H1 (cell line): ENCODE measurements around the gene RAB3D. TPM values are rescaled to one million over a fixed set of nuclear protein-coding genes. Genes with fewer than 3 reads are reported as not detected.

ENCODE experiments used
- CTCF ChIA-PET: fragments of 300-600 bp; sonication (Branson Sonifier 250); formaldehyde crosslinking; loops from one replicate; lab custom pipeline; 2021; ENCODE audit not compliant: partially characterized antibody; lab: Charles Lee
- POLR2A ChIA-PET: fragments of 300-600 bp; sonication (Branson Sonifier 250); formaldehyde crosslinking; loops from one replicate; lab custom pipeline; 2021; ENCODE audit warnings: inconsistent platforms; ENCODE audit not compliant: partially characterized antibody; lab: Charles Lee
- DNase-seq, 2 experiments: peaks; one replicate each; pipeline versions ENCODE4 v3.0.0 to v3.0.0-alpha.2; 2010 to 2022; ENCODE audit warnings: low spot score in 2 of 2, low read depth in 1 of 2, mixed read lengths in 1 of 2
- FAIRE-seq: peaks from 2 replicates; lab custom pipeline; 2011; peaks lifted over from hg19 to GRCh38; lab: Jason Lieb, UNC
- H2AFZ ChIP-seq: 2 replicates; pipeline ENCODE4 v1.8.1; 2012; ENCODE audit warnings: low read length, inconsistent platforms
- H2AK5ac ChIP-seq: 2 replicates; pipeline ENCODE4 v1.6.1; 2013; ENCODE audit warnings: low read depth, low read length
- H2BK120ac ChIP-seq: replicated peaks from 2 replicates; pipeline ENCODE3; 2013; ENCODE audit warnings: low read depth, low read length, inconsistent platforms
- H2BK12ac ChIP-seq: 2 replicates; pipeline ENCODE4 v1.6.1; 2013; ENCODE audit warnings: low read depth, low read length
- H2BK15ac ChIP-seq: 2 replicates; pipeline ENCODE4 v1.6.1; 2013; ENCODE audit warnings: low read length
- H2BK20ac ChIP-seq: 2 replicates; pipeline ENCODE4 v1.6.1; 2013; ENCODE audit warnings: low read length
- H2BK5ac ChIP-seq: 2 replicates; pipeline ENCODE4 v1.6.1; 2013; ENCODE audit warnings: low read depth, low read length
- H3K14ac ChIP-seq: 2 replicates; pipeline ENCODE4 v1.6.1; 2013; ENCODE audit warnings: inconsistent platforms; ENCODE audit not compliant: insufficient read length
- H3K18ac ChIP-seq: 2 replicates; pipeline ENCODE4 v1.6.1; 2013; ENCODE audit warnings: low read length; ENCODE audit errors: extremely low read depth
- H3K23ac ChIP-seq: 2 replicates; pipeline ENCODE4 v1.6.1; 2013; ENCODE audit warnings: inconsistent platforms; ENCODE audit not compliant: insufficient read length
- H3K23me2 ChIP-seq: 2 replicates; pipeline ENCODE4 v1.6.1; 2013; ENCODE audit warnings: low read depth, low read length
- H3K27ac ChIP-seq: 2 replicates; pipeline ENCODE4 v1.6.1; 2011; ENCODE audit warnings: low read depth, low read length, inconsistent platforms
- H3K27me3 ChIP-seq, 4 experiments: replicated peaks in 1 of 4; 1 replicate in 1 of 4; 2 replicates in 3 of 4; pipeline versions ENCODE4 v1.6.1 to v1.8.1; 2011 to 2013; ENCODE audit warnings: low read length in 3 of 4, mild to moderate bottlenecking in 3 of 4, inconsistent platforms in 2 of 4, mixed read lengths in 2 of 4, moderate library complexity in 1 of 4; ENCODE audit not compliant: control insufficient read depth in 3 of 4, insufficient read depth in 3 of 4; ENCODE audit errors: extremely low read depth in 1 of 4
- H3K36me3 ChIP-seq, 4 experiments: 2 replicates each; pipeline versions ENCODE4 v1.6.1 to v1.8.1; 2011 to 2013; ENCODE audit warnings: mild to moderate bottlenecking in 4 of 4, low read length in 3 of 4, moderate library complexity in 2 of 4, control low read depth in 1 of 4, inconsistent platforms in 1 of 4; ENCODE audit not compliant: insufficient read depth in 4 of 4, control insufficient read depth in 2 of 4
- H3K4ac ChIP-seq: replicated peaks from 2 replicates; pipeline ENCODE3; 2013; ENCODE audit warnings: low read length, low read depth, mixed read lengths, inconsistent platforms; ENCODE audit not compliant: insufficient read length
- H3K4me1 ChIP-seq, 4 experiments: replicated peaks in 1 of 4; 1 replicate in 1 of 4; 2 replicates in 3 of 4; pipeline versions ENCODE4 v1.6.1 to v1.8.1; 2011 to 2013; ENCODE audit warnings: low read length in 3 of 4, inconsistent platforms in 2 of 4, mixed read lengths in 1 of 4; ENCODE audit not compliant: insufficient read depth in 4 of 4, control insufficient read depth in 3 of 4
- H3K4me2 ChIP-seq, 2 experiments: 2 replicates each; pipeline versions ENCODE4 v1.6.1 to v1.8.1; 2011 to 2013; ENCODE audit warnings: low read depth in 2 of 2, low read length in 2 of 2, control low read depth in 1 of 2, inconsistent platforms in 1 of 2, mild to moderate bottlenecking in 1 of 2; ENCODE audit not compliant: insufficient read depth in 1 of 2
- H3K4me3 ChIP-seq, 4 experiments: fragments of 200-600, 300-600 bp in 1 of 4; sonication (generic), shearing (Covaris generic), sonication (Bioruptor Twin) in 1 of 4; 2 replicates each; pipeline versions ENCODE4 v1.5.1 to v1.8.1; 2011 to 2016; ENCODE audit warnings: low read length in 4 of 4, low read depth in 3 of 4, control low read depth in 2 of 4, inconsistent platforms in 2 of 4, mild to moderate bottlenecking in 2 of 4, mixed read lengths in 1 of 4, moderate library complexity in 1 of 4; ENCODE audit not compliant: insufficient read depth in 2 of 4; ENCODE audit errors: extremely low read depth in 1 of 4
- H3K56ac ChIP-seq: replicated peaks from 2 replicates; pipeline ENCODE3; 2013; ENCODE audit warnings: low read depth, mild to moderate bottlenecking, mixed read lengths, low read length, inconsistent platforms; ENCODE audit not compliant: insufficient read length
- H3K79me1 ChIP-seq: 2 replicates; pipeline ENCODE4 v1.6.1; 2013; ENCODE audit warnings: low read depth, low read length, control low read depth
- H3K79me2 ChIP-seq, 2 experiments: 2 replicates each; pipeline versions ENCODE4 v1.6.1 to v1.8.1; 2012 to 2013; ENCODE audit warnings: low read length in 2 of 2, mild to moderate bottlenecking in 2 of 2, inconsistent platforms in 1 of 2; ENCODE audit not compliant: insufficient read depth in 2 of 2, control insufficient read depth in 1 of 2
- H3K9ac ChIP-seq, 4 experiments: replicated peaks in 1 of 4; 1 replicate in 1 of 4; 2 replicates in 3 of 4; pipeline versions ENCODE4 v1.6.1 to v1.8.1; 2011 to 2013; ENCODE audit warnings: low read depth in 3 of 4, low read length in 3 of 4, control low read depth in 2 of 4, mild to moderate bottlenecking in 2 of 4, moderate library complexity in 2 of 4, inconsistent platforms in 1 of 4; ENCODE audit errors: extremely low read depth in 1 of 4
- H3K9me3 ChIP-seq, 2 experiments: 2 replicates each; pipeline versions ENCODE4 v1.6.1 to v1.8.1; 2012 to 2013; ENCODE audit warnings: mild to moderate bottlenecking in 2 of 2, moderate library complexity in 2 of 2, control low read depth in 1 of 2, inconsistent platforms in 1 of 2, low read depth in 1 of 2, low read length in 1 of 2, mixed read lengths in 1 of 2; ENCODE audit not compliant: insufficient read depth in 2 of 2
- H4K20me1 ChIP-seq, 2 experiments: replicated peaks in 1 of 2; 2 replicates each; pipeline versions ENCODE3 to v1.8.1; 2011 to 2013; ENCODE audit warnings: inconsistent platforms in 2 of 2, low read length in 2 of 2, mild to moderate bottlenecking in 1 of 2; ENCODE audit not compliant: insufficient read depth in 2 of 2, control insufficient read depth in 1 of 2
- H4K5ac ChIP-seq: 2 replicates; pipeline ENCODE4 v1.6.1; 2013; ENCODE audit warnings: low read length, low read depth, mixed read lengths, inconsistent platforms; ENCODE audit not compliant: insufficient read length
- H4K8ac ChIP-seq: 2 replicates; pipeline ENCODE4 v1.8.0; 2013; ENCODE audit warnings: mild to moderate bottlenecking, moderate library complexity, low read length, inconsistent platforms; ENCODE audit not compliant: insufficient read depth; ENCODE audit errors: extremely low read depth
- H4K91ac ChIP-seq: replicated peaks from 2 replicates; pipeline ENCODE3; 2013; ENCODE audit warnings: low read length, mixed read lengths, inconsistent platforms; ENCODE audit not compliant: insufficient read length
- HDAC2 ChIP-seq, 2 experiments: fragments of 300-600 bp in 1 of 2; sonication (generic) in 1 of 2; IDR thresholded peaks; 2 replicates each; pipeline ENCODE4 v1.6.1; 2011 to 2012; ENCODE audit warnings: low read depth in 2 of 2, low read length in 2 of 2, mild to moderate bottlenecking in 2 of 2, moderate library complexity in 2 of 2, borderline replicate concordance in 1 of 2, inconsistent platforms in 1 of 2
- KDM1A ChIP-seq: fragments of 200-600, 300-600 bp; sonication (generic); IDR thresholded peaks from 2 replicates; pipeline ENCODE4 v1.7.1; 2016; ENCODE audit warnings: mild to moderate bottlenecking, low read length, borderline replicate concordance
- KDM5A ChIP-seq: fragments of 200-600 bp; IDR thresholded peaks from 2 replicates; pipeline ENCODE4 v1.7.1; 2012; ENCODE audit warnings: mild to moderate bottlenecking, low read length, inconsistent platforms, mixed read lengths
- WGBS, 2 experiments: shearing (Covaris generic) in 1 of 2; methylation state at CpG; one replicate each; pipeline versions ENCODE4 v1.1.6 to v1.1.7; 2013 to 2015; ENCODE audit warnings: low lambda C conversion rate in 2 of 2, mixed read lengths in 2 of 2, inconsistent platforms in 1 of 2, low coverage in 1 of 2, missing lambda C conversion rate in 1 of 2; ENCODE audit not compliant: insufficient replicate concordance in 2 of 2, insufficient coverage in 1 of 2, insufficient read length in 1 of 2; ENCODE audit errors: extremely low coverage in 1 of 2, missing lambda C conversion rate in 1 of 2; 5-methylcytosine and 5-hydroxymethylcytosine counted together
- polyA plus RNA-seq, 7 experiments: library from polyadenylated mRNA; depleted of rRNA in 3 of 7; stranded (reverse) in 5 of 7; unstranded in 2 of 7; fragments of >200 nt in 5 of 7; fragments of 200-250 nt in 2 of 7; gene quantifications; 1 replicate in 5 of 7; 2 replicates in 1 of 7; 4 replicates in 1 of 7; pipeline versions ENCODE4 v1.2.1 to v1.2.3, GENCODE V29; 2011 to 2013; ENCODE audit warnings: missing spikeins in 2 of 7, mixed read lengths in 2 of 7
- total RNA-seq: library from RNA; stranded (reverse); fragmentation: NEBNext Ultra II Directional; extraction: Animal tissue kit (Norgen Biotek cat#: 25700); gene quantifications from 2 replicates; pipeline ENCODE4 v1.2.1, GENCODE V29; 2021

RAB3D gene
- total and polyA plus RNA-seq, 2 of the 8 experiments (the other 6 are each of a cell fraction or from before 2014, with no cell fraction given) = 17.8 to 23.8 TPM

- Histone ChIP-seq H2AFZ (no peak overlapping the region), H3K4me2 (peak overlapping the region; percentile 74 to 79), H3K36me3 (no peaks in the 10 kb centered on the region), H4K5ac (no peak overlapping the region), H3K79me1 (no peaks in the 10 kb centered on the region; the same call in 1 of the 2 replicates), H3K27ac (no peak overlapping the region), H3K56ac (no peak overlapping the region), H2BK15ac (no peak overlapping the region), H4K20me1 (peaks cover 0 to 4% of the 10 kb centered on the region in 2 experiments), H4K91ac (no peak overlapping the region), H3K14ac (no peak overlapping the region), H2BK20ac (no peak overlapping the region), H3K18ac (no peak overlapping the region), H3K23ac (no peak overlapping the region), H3K9ac (no peak overlapping the region; a peak in 1 of 7 replicates), H2AK5ac (peak overlapping the region; percentile 45; the same call in 1 of the 2 replicates), H3K9me3 (no peaks in the 10 kb centered on the region), H3K4ac (no peak overlapping the region), H2BK12ac (no peak overlapping the region; the same call in 1 of the 2 replicates), H2BK120ac (no peak overlapping the region), H3K4me1 (peaks cover 0 to 10% (median 8%) of the 10 kb centered on the region in 4 experiments; a peak in 6 of 7 replicates), H3K79me2 (no peaks in the 10 kb centered on the region), H3K4me3 (peak overlapping the region; percentile 67 to 90 (median 71); a peak in 7 of 8 replicates), H3K23me2 (peaks cover 7% of the 10 kb centered on the region), H4K8ac (no peak overlapping the region), H2BK5ac (no peak overlapping the region), H3K27me3 (no peaks in the 10 kb centered on the region)
- TF ChIP-seq KDM5A = no peak
- peak in 1 of 2 experiments; percentile 100; a peak in 2 of 4 replicates for TF ChIP-seq HDAC2 (IDR thresholded peaks at IDR 0.05; ENCODE audit: borderline replicate concordance in 1 of 2, low read depth in 2 of 2, low read length in 2 of 2)
- TF ChIP-seq KDM1A = peak; percentile 100
- DNase-seq (no peak), FAIRE-seq (no peak)
- WGBS, 2 experiments = 87% methylated on average over 11 of the region's 11 CpGs; no CpG with 5 or more reads in 1 of the 2 experiments
- ChIA-PET POLR2A (interaction anchor here (0.9 to 5.2 kb wide), 20 partner anchors 8 to 140 kb away, joined by 3 to 34 read pairs (median 8); partner anchors contain the start of genes CCDC159, EPOR, ODAD3 and PRKCSH), CTCF (interaction anchor here (0.6 to 16.8 kb wide), 7 partner anchors 9 to 1511 kb away, joined by 3 to 192 read pairs (median 16); partner anchors contain the start of genes EPOR, ODAD3, PRKCSH and TSPAN16)
Observed at GRCh38 chr19:11373885-11374432, 34.5 kb upstream of the RAB3D start.
